Stimulated activated naive CD4-positive, alpha-beta T cell (primary cell): Measurements from ENCODE around the gene RAX2.
A peak's percentile ranks its signal among the peaks of the same experiment; 100 is the strongest.

Experiments
- DNase-seq, 6 experiments: peaks; one replicate each; lab custom pipeline; 2025; lab: John Stamatoyannopoulos, UW

RAX2 gene

GRCh38 chr19:3801412-3802096, 29.5 kb upstream of the RAX2 start:
- DNase-seq: peak; percentile 23 to 62 (median 32)

- DNase-seq: no peak
Measured at GRCh38 chr19:3800996-3801395, 29.0 kb upstream of the RAX2 start.

- DNase-seq: peak in 3 of 6 experiments; percentile 30 to 52 (median 49)
Measured at GRCh38 chr19:3798137-3798536, 26.1 kb upstream of the RAX2 start.

- no peak for DNase-seq
Measured at GRCh38 chr19:3796358-3796757, 24.3 kb upstream of the RAX2 start.

GRCh38 chr19:3793799-3794198, 21.8 kb upstream of the RAX2 start:
- DNase-seq: no peak

GRCh38 chr19:3792114-3792513, 20.1 kb upstream of the RAX2 start:
- DNase-seq: no peak

- DNase-seq: no peak
Measured at GRCh38 chr19:3790941-3791340, 18.9 kb upstream of the RAX2 start.

GRCh38 chr19:3790209-3790734, 18.2 kb upstream of the RAX2 start:
- DNase-seq: no peak

GRCh38 chr19:3788996-3789778, 17.2 kb upstream of the RAX2 start:
- no peak for DNase-seq

GRCh38 chr19:3785938-3786824, 14.2 kb upstream of the RAX2 start, which contains the start of gene MATK:
Gene MATK (minus strand): TSS chr19:3786381. CDS start chr19:3785135, 1,246 bp downstream.
- peak in 1 of 6 experiments; percentile 38 for DNase-seq

GRCh38 chr19:3785451-3785937, 13.5 kb upstream of the RAX2 start:
- peak in 1 of 6 experiments; percentile 38 for DNase-seq

- DNase-seq: peak in 1 of 6 experiments; percentile 9
Measured at GRCh38 chr19:3784607-3785450, 12.8 kb upstream of the RAX2 start.

GRCh38 chr19:3783660-3784584, 11.9 kb upstream of the RAX2 start:
- DNase-seq: peak in 4 of 6 experiments; percentile 9 to 47 (median 25)

GRCh38 chr19:3782903-3783302, 10.9 kb upstream of the RAX2 start:
- DNase-seq: no peak

GRCh38 chr19:3782330-3782729, 10.3 kb upstream of the RAX2 start:
- DNase-seq: no peak

GRCh38 chr19:3781603-3782002, 9.6 kb upstream of the RAX2 start:
- DNase-seq: no peak

GRCh38 chr19:3780786-3781304, 8.8 kb upstream of the RAX2 start:
- DNase-seq: no peak

GRCh38 chr19:3778899-3779723, 7.1 kb upstream of the RAX2 start:
- DNase-seq: no peak
